HG03575 (cell line): ENCODE data around the gene BGN.

Experiments
- ATAC-seq: cut with Tn5 transposase; IDR thresholded peaks from one replicate; pipeline ENCODE4 v1.9.1; 2021; ENCODE audit not compliant: unreplicated experiment, insufficient number of reproducible peaks, low FRiP score; ENCODE audit errors: extremely low read depth

Gene BGN

DNA sequence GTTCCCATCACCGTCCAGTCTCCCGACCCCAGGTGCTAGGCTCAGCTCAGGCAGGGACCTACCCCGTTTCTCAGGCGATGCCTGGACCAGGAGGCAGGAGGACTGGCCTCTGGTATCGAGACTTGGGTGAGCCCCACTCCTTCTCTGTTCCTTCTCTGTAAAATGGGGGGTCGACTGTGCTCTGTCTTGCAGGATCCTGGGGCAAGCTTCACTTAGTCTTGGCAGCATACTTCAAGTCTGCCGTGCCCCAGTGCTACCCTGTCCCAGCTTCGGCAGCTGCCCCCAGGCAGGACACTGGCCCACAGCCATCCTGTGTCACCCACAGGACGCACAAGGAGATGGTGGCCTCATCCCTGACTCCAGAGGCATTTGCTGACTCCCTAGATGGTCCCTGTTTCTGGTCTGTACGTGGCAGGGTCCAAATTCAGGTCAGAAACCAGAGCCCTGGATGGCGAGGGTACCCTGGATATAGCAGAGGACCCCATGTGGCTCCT lies 17.4 kb upstream of the BGN start:
- ATAC-seq = no peak

DNA sequence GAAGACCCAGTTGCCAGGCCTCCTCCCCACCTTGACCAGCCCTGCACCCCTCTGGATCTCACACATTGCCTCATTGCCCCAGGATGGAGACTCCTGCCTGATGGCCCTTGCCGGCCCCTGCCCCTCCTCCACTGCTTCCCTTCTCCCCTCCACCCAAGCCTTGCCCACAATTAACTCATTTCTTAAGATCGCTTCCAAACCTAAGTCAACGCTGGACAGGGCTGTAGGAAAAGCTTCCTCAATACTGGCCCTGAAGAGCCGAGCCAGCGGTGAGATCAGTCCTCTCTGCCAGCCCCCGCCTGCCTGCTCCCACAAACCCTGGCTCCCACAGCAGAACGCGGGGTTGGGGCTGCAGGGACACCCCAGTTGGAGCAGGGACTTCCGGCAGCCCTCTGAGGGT lies 16.9 kb upstream of the BGN start:
- no peak for ATAC-seq

DNA sequence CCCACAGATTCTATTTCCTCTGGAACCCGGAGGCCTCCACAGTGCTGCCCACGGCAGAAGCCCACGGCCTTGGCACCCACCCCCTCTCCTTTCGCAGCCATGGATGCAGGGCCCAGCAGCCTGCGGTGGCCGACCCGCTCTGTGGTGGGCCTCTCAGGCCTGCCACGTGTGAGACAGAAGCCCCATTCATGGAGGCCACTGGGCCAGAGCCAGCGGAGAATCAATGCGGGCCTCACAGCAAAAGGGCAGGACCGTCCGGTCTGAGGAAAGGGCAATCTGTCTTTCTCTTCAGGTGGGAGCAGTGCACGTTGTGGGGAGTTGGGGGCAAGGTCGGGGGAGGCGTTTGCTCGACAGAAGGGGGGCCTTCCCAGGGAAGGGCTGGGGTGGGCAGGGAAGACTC lies 16.0 kb upstream of the BGN start:
- ATAC-seq = no peak

DNA sequence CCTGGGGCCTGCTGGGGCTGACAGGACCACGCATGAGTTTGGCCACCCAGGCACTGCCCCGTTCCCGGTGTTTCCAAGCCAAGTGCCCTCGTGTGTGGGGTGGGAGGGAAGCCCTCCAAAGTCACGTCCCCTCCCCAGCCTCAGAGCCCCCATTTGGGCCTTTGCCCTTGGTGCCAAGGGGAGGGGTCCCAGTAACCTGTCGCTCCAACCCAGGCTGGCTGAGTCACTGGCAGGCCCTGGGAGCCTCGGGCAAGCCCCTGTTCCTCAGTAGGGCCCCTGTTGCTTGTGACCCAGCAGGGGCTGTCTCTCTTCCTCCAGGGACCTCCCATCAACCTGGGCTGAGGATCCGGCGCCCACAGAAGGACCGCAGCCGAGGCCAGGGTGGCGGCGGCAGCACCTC lies 13.7 kb upstream of the BGN start:
- ATAC-seq = no peak

DNA sequence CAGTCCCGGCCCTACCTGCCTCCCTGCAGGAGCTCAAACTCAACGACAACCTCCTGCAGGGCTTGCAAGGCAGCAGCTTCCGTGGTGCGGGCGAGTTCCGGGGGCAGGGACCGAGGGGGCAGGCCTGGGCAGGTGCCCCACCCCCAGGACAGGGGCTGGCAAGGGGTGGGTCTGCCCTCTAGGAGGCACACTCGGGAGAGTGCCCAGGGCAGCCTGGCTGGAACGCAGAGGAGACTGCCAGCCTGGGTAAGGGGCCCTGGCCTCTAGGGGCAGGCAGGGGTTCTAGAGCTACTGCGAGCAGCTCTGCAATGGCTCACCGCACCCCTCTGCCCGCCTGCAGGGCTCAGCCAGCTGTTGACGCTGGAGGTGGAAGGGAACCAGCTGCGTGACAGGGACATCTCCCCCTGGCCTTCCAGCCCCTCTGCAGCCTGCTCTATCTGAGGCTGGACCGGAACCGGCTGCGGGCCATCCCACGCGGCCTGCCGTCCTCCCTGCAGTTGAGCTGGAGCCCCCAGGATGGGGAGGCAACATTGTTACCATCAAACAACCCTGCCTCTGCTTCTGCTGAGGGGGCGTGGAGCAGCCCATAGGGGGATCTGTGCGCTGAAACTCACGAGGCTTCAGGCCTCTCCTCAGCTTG lies 12.3 kb upstream of the BGN start:
- no peak for ATAC-seq

- no peak for ATAC-seq
Measured at GRCh38 chrX:153485396-153486080, 9.2 kb upstream of the BGN start.

GRCh38 chrX:153486171-153486570 lies 8.6 kb upstream of the BGN start:
- no peak for ATAC-seq

DNA sequence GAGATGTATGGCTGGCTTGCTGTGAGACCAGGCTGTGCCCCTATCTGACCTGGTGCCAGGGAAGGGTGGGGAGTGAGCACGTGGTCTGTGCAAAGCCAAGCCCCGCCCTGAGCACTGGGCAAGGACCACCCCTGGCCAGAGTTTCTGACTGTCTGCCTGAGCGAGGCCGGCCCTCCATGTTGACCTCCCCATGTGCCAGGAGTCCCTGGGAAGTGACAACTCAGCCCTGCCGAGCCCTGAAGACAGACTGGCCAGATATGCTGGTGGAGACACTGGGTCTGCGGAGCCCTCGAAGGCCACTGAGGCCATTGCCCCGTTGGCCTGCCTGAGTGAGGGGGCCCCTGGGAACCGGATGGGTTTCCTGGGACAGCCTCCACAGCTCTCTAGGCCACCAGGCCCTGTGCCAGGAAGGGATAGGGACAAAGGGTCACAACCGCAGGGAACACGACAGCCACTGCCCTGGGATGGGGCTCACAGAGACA lies 7.1 kb upstream of the BGN start:
- ATAC-seq = no peak

DNA sequence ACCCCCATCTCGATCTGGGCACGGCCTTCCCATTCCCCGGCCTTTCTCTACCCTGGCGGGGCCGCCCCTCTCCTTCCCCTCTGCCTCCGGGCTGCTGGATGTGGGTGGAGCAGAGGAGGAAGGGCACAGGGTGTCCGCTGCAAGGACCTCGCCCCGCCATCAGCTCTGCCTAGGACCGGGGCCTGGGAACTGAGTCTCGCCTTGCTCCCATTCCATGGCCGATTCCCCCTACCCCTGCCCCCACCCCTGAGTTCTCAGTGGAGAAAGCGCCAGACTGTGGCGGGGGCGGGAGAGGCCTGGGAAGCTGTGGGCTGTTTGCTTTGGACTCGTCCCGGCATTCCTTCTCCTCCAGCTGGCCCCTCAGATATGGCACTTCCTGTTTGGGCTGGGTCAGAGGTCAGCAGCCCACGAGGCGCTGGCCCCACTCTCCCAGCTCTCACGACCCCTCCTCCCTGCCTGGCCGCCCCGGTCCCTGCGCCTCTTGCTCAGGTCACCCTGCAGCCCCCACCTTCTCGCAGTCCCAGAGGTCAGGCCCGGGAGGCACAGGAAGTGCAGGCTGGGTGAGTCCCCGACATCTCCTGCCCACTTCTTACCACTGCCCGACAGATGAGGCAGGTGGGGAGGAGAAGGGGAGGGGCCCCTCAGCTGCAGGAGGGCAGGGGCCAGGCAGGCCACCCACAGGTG lies 6.4 kb upstream of the BGN start:
- no peak for ATAC-seq

- ATAC-seq = no peak
Measured at GRCh38 chrX:153490217-153490930, 4.4 kb upstream of the BGN start.

DNA sequence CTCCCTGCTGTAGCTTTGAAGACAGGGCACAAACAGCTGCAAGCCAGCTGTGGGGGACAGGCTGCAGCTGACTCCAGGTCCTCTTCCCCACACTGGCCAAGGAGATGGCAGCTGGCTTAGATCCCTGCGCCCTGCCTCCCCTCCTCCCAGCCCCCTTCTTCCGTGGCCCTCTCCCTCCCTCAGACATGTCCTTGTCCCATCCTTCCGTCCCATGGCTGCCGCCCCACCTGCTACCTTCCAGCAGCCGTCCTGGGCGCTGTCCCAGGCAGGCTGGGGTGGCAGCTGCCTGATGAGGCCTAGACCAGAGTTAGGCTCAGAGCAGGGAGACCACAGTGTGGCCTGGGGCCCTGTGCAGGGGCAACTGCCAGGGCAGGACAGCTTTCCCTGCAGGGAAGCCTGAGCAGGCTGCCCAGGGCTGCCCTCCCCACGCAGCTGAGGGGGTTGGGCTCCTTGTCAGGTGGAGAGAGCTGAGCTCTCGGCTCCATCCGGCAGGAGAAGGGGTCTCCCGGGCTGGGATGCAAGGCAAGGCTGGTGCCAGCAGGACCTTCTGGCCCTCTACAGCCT lies 3.3 kb upstream of the BGN start:
- no peak for ATAC-seq

DNA sequence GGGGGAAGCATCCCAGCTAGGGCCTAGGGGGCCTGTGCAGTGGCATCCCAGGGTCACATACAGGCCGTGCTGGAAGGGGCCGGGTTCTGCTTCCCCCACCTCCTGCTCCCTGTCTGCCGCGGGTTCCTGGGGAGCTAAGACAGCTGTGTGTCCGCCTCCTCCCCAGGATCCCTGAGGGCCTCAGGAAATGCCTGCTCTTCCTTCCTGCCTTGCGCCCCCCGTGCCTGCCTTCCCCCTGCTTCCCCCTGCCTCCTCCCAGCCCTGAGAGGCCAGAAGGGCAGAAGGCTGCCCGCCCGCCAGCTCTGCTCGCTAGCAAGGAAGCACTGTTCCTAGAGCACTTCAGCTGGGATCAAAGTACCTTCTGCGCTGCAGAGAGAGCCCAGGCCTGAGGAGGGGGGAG lies 2.9 kb upstream of the BGN start:
- ATAC-seq = no peak

- no peak for ATAC-seq
Measured at GRCh38 chrX:153492543-153492942, 2.2 kb upstream of the BGN start.

DNA sequence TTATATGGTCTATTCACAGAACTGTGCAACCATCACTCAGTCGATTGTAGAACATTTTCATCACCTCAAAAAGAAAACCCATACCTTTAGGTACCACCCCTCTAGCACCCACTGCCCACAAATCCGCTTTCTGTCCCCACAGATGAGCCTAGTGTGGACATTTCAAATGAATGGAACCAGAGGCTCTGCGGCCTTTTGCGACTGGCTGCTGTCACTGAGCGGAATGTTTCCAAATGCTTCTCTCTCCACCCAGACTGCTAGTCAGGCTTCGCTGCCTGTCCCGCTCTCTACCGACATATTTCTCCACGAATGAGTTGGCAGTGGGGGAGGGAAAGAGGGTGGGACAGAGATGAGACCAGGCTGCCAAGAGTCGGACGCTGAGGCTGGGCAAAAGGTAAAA lies 1.7 kb upstream of the BGN start:
- no peak for ATAC-seq

DNA sequence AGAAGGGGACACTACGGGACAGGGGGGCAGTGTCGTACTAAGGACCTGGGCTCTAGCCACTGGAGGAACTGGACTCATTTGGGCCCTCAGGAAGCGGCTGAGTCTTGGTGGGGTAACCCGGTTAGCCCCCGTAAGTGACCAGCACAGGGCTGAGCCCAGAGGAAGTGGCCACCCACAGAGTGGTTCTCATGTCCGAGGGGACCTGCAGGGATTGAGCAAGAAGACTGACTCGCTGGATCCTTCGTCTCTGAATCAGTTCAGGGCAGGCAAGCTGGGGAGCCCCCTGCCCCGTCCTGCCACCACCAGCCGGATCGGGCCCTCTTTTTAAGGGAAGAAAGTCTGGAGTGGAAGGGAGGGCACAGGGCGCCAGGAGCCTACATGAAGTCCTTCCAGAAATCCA lies 719 bp upstream of the BGN start:
- no peak for ATAC-seq

DNA sequence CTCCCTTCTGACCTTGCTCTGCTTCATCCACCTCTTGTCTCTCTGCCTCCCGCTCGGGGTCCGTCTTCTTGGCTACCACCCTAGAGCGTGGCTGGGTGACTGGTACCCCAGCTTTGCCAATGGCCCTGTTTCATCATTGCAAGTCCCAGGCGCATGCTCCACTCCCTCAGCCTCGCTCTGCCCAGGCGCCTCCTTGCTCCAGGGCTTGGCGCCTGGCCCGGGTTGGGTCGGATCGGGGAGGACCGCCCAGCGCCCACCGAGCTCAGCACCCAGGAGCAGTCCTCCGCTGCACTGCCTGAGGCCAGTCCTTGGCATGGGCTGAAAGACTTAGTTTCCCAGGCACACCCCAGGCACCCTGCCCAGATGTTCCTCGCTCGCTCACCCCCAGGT lies 577 bp downstream of the BGN start:
- no peak for ATAC-seq

GRCh38 chrX:153495903-153496589 lies 1.3 kb downstream of the BGN start:
- ATAC-seq = no peak

DNA sequence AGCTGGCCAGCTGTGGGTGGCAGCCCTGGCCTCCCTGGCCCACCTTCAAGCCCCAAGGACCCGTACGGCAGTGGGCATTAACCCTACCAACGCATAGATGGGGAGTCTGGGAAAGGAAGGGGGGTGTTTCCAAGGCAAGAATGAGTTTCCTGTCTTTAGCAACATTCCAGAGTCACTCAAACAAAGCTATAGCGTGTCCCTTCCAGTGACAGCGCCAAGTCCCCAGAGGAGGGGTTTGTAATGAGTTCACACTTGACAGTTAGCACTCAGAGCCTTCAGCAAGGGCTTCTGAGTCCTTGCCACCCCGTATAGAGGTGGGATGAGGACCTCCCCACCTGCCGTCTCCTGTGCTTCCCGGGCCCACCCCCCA lies 1.8 kb downstream of the BGN start:
- no peak for ATAC-seq

DNA sequence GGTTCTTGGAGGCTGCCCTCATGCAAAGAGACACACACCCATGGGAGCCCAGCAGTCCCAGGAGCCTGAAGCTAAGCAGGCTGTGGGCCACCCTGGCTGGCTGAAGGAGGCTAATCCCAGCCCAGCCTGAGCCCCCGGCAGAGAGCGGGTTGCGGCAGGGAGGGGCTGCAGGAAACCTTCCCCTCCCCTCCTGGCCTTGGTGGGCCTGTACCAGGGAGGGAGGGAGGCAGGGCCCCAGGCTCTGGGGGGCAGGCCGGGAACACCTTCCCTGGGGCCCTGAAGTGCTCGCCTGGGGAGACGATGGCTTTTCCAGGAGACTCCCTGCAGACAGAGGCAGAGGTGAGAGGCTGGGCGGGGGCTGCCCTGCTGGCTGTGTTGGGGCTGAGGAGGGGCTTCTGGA lies 3.7 kb downstream of the BGN start:
- ATAC-seq = no peak
